Activated CD4-positive, alpha-beta T cell treated with anti-CD3 and anti-CD28 coated beads for 24 hours (primary cell): ENCODE data around the gene ANKRD49.

Source experiments
- DNase-seq, 2 donors: peaks; one replicate each; pipeline ENCODE4 v3.0.0-alpha.2; 2020; ENCODE audit warnings: low read depth in 2 of 2

The ANKRD49 gene, protein sequence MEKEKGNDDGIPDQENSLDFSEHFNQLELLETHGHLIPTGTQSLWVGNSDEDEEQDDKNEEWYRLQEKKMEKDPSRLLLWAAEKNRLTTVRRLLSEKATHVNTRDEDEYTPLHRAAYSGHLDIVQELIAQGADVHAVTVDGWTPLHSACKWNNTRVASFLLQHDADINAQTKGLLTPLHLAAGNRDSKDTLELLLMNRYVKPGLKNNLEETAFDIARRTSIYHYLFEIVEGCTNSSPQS

DNA sequence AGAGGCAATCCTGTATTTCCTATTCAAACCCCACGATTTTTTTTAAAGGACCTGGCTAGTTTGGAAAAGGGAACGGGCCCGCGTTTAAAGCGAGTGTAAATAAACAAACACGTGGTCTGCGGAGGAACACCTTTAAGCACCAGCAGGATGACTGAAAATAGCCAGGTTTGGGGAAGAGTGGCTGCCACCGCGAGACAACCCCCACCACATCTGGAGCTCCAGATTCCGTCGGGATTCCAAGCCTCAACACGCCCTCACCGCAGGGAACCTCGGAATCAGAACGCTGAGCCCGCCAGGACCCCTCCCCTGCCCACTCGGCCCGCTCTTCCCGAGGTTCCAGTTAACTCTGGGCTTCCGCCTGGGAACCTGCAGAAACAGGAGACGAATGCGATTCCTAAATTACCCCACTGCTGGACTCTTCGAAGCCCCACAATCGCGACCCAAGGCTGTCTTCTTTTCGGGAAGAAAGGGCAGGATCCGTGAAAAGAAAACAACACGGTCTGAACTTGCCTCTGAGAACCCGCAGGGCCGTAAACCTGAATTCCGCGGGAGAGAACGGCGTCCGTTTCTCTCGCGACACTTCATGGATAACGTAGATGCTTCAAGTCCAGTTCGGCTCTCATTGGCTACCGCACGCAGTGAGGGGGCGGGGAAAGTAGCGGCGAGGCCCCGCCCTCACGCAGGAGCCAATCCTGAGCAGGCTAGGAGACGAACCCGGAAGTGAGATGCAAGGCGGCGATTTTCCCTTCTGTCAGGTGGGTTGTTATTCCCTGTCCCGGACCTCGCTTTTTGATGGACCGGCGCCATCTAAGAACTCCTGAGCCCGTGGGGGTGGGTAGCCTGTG lies at the start of gene ANKRD49, which contains the start of gene MRE11:
TSS of gene ANKRD49 (plus strand) at position 704 of the 845 bp plus-strand sequence. CDS start 2,710 bp downstream, outside the sequence.
TSS of gene MRE11 (minus strand) at position 564 of the 845 bp plus-strand sequence. CDS start 1,043 bp downstream, outside the sequence.
- peak; percentile 88 to 91 for DNase-seq

DNA sequence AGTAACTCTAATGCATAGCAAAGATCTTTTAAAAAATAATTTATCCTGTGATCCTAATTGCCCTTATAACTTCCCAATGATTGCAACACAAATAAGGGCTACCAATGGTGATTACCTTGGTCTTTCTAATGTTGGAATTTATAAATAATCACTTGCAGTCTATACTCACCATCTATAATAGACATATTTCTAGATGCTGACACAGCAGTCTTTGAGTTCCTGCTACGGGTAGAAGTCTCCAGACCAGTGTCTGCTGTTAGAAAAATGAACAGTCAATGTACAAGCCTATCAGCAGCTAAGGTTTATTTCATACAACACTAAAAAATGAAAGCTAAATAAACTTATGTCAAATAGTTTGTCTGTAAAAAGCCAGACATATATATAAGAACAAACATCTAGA lies 48.1 kb upstream of the ANKRD49 start:
- no peak for DNase-seq

DNA sequence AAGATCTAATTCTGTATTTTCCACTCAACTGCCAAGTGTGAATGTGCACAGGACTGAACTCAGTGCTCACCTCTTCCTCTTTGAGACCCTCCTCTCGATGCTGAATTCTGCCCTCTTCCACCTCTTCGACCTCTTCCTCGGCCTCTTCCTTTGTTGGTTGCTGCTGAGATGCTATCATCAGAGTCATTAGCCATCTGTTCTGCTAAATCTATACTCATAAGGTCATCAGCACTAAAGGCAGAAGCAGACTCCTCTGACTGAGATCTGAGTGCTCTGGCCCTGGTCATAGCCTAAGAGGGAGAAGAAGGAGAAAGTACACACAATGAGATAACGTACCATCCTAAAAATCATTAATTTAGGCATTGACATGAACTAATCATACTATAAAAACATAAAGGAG lies 46.6 kb upstream of the ANKRD49 start:
- DNase-seq, result no peak

DNA sequence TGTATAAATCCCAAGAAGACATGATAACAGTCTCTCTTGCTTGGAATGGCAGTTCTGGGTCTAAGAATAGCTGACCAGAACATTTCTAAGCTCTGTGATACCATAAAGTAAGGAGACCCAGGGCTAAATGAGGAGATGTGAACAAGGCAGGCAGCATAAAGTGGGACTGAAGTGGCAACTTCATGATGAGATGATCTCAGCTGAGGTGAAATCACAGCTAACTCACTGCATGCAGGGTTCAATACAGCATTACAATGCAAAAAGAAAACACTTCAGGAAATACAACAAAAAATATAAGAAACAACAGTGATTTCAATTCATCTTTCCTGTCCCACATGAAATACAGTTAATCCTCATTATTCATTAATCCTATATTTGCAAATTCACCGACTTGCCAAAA lies 44.8 kb upstream of the ANKRD49 start:
- no peak for DNase-seq

DNA sequence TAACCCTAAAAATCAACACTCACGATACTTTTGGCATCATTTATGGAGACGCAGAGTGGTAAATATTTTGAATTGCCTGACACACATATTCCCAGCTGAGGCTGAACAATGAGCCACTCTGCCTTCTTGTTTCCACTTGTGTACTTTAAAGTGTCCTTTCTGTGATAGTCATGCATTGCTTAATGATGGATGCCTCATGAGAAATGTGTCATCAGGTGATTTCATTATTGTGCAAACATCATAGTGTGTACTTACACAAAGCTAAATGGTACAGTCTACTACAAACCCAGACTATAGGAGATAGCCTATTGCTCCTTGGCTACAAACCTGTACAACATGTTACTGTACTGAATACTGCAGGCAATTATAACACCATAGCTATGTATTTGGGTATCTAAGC lies 44.3 kb upstream of the ANKRD49 start:
- DNase-seq, result no peak

DNA sequence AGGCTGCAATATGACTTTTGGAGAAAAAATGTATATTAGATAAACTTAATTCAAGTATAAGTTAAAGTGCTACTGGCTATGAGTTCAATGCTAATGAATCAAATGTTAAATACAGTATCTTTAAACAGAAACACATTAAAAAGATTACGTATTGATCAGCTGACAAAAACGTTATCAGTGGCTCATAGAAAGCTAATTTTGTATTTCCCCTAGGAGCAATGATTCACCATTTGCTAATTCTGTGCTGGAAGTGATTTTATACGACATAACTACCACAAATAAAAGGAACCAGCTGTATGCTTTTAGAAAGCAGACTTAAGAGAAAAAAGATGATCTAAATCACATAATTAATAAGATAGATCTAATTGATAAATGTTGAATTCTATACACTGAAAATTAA lies 43.7 kb upstream of the ANKRD49 start:
- DNase-seq, result no peak

DNA sequence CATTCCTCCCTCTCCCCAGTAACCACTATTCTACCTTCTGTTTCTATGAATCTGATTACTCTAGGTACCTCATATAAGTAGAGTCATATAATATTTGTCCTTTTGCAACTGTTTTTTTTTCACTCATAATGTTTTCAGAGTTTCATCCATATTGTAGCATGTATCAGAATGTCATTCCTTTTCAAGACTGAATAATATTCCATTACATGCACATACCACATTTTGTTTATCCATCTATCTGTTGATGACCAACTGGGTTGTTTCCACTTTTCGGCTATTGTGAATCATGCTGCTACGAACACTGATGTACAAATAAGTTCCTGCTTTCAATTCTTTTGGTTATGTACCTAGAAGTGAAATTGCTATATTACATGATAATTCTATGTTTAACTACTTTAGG lies 40.8 kb upstream of the ANKRD49 start:
- no peak for DNase-seq

DNA sequence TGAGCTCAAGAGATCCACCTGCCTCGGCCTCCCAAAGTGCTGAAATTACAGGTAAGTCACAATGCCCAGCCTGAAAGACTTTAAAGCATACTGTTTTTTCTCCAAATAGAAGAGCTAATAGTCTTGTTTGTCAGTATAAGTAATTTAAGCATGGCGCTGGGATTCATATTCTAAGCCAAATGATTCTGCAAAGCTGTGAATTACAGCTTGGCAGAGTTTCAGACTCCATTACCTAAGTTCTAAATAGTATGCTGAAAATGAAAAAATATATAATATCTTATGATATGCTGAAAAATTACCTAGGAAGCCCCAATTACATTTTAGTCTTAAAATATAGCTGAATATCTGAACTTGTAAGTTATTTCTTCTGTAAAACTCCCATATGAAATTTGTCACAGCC lies 39.5 kb upstream of the ANKRD49 start:
- DNase-seq, result no peak

DNA sequence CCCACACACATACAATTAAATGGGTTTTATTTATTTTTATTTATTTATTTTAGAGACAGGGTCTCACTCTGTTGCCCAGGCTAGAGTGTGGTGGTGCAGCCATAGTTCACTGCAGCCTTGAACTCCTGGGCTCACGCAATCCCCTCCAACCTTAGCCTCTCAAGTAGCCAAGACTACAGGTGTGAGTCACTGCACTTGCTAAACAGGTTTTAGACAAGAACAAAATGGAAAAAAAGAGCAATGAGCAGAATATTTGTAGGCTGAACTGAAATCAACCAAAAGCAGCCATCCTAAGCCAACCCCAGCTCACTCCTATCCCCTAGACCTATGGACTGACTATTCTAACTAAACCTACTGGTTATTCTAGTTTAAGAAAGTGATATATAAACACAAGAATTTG lies 37.9 kb upstream of the ANKRD49 start:
- no peak for DNase-seq

DNA sequence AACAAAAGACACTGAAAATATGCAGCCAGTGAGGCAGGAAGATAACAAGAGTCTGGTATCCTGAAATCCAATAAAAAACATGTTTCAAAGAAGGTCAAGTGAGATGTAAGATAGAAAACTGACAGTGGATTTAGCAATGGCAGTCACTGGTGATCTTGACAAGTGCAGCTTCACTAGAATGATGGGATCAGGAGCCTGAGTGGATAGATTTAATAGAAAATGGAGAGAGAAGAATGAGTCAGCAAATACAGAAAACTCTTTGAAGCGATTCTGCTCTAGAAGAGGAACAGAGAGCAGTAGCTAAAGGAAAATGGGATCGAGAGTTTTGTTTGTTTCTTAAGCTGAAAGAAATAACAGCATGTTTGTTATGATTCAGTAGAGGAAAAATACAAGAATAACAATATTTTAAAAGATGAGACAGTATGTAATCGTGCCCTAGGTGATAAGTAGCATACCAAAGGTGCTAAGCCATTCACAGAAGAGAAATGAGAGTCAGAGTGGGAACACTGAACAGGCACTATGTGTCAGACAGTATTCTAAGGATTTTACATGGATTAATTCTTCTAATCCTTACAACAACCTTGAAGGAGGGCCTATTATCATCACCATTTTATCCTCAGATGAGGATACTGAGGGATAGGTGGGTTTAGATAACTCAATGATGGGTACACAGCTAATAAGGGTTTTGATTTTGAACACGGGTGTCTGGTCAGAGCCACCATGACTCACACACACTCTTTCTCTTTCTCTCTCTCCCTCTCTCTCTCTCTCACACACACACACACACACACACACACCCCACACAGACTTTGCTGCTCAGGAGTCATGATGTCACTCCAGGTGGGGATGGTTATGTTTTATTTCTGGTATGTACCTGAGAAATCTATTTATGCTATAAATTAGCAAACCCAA lies 36.4 kb upstream of the ANKRD49 start:
- DNase-seq, result no peak

DNA sequence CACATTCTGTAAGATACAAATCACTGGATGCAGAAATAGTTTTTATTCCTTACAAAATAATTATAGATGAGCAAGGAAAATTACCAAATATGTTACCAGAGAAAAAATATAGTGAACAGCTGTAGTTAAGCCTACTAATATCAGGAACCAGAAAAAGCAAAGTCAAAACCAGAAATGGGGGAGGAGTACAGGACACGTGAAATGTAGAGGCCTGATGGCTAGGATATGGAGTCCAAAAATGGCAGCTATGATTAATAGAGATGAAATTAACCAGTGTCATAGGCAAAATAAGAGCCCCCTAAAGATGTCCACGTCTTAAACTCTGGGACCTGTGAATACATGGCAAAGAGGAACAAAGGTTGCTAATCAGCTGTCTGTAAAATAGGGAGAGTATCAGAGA lies 34.2 kb upstream of the ANKRD49 start:
- no peak for DNase-seq

DNA sequence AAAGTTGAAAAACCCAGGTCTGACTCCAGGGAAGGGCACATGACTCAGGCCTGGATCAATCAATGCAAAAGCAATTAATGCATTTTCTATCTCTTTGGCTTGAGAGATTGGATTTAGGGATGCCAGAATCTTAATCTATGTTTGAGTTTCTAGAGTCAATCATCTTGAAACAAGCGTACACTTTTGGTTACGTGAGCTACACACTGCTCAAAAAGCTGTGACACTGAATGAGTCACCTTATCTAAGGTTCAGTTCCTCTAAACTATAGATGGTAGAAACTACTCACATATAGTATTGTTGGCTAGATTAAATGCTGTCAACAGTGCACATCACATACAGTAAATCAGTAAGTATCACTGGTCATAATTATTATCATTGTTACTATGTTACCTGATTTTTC lies 24.4 kb upstream of the ANKRD49 start:
- no peak for DNase-seq

DNA sequence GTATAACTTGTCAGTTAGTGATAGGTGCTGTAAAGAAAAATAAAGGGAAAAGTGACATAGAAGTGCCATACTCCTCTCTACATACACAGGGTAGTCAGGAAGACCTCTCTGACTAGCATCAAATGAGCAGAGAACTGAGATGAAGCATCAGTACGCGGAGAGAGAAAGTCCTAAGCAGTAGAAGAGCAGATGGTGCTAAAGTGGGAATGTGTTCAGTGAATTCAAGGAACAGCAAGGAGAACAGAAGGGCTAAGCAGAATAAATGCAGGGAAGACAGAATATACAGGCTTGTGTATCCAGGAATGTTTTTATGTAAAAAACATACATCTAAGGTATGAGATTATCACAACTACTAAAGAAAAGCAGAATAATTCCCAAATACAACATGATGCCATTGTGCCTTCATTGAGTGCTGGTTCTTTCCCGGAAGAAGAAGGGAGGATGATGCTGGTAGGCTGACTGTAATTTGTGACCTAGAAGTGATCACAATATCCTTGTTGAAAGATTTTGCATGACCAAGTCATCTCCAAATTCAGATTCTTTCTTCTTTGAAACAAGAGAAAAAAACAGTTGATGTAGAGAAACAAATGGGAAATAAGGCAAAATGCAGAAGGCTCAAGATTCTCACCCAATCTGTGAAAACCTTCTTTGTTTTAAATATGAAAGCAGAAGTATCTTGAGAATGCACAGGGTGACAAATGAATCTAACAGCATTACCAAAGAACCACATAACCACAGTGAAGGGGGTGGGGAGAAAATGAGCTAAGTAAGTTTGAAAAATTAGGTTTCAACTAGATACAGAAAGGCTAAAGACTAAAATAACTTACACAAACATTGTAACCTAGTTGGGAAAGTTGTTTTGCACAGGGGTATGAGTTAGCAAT lies 20.6 kb upstream of the ANKRD49 start:
- DNase-seq, result no peak

DNA sequence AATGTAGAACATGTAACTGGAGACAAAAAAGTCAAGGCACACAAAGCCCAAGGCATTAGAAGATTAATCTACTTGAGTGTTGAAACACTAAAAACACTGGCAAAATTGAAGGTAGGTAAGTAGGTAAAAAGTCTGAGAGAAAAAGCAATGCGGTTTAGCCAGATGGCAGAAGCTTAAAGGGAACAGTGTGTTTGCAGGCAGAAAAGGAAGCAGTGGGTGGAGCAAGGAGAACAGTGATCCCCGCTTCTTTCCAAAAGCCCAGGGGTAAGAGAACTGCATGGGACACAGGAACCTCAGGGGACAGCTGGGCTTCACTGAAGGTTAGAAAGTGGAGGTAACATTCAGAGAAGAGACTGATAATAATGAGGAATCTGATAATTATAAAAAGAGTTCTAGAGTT lies 16.2 kb upstream of the ANKRD49 start:
- no peak for DNase-seq

DNA sequence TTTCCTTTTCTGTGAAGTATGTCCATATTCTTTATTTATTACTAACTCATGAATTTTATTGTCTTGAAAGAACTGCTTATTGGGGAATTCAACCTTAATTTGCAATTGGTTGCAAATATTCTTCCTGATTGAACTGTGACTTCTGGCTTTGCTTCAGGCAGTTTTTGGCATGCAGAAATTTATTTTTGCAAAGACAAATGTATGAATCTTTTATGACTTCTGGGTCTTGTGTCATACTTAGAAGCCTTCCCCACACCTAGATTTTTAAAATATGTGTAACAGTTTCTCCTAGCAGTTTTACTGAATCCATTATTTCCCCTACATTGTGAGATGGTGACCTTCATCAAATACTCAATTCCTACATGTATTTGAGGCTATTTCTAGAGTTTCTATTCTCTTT lies 12.4 kb upstream of the ANKRD49 start:
- DNase-seq, result no peak

DNA sequence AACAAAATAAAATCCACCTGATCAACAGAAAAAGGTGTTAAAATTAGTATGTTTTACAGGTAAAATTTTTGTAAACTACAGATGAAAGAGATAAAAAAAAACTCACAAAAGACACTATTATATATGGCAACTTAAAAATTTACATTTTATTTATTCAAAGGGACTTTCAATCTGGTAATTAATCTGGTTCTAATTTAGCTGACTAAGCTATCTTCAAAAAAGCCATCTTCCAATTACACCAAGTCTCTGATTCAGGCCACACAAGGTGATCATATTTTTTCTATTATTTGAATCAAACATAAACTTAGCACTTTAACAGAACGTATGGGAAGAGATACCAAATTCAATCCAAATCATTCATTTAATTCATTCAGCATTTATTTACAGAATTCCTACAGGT lies 7.7 kb upstream of the ANKRD49 start:
- no peak for DNase-seq

DNA sequence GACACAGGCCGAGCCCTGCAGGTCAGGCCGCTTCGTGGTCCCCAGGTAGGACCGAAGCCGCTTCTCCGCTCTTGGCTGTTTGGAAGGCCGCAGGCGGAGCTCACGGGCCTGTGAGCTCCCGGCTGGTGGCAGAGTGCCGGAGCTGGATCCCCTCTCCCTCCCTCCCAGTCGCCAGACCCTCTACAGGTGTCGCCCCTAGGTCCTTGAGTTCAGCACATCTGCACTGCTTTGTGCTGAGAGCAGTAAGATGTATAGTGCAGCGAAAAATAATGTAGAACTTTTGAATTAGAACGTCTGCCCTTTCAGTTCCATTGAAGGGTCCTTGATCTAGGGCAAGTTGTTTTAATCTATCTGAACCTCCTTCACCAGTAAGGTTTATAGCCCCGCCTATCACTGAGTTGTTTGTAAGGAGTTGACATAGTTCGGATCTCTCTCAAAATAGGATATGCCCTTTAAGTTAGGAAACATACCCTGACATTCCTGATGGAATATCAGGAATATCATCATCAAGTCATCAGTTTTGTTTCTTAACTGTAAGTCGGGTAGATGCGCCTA lies 419 bp downstream of the ANKRD49 start:
- DNase-seq, result no peak

DNA sequence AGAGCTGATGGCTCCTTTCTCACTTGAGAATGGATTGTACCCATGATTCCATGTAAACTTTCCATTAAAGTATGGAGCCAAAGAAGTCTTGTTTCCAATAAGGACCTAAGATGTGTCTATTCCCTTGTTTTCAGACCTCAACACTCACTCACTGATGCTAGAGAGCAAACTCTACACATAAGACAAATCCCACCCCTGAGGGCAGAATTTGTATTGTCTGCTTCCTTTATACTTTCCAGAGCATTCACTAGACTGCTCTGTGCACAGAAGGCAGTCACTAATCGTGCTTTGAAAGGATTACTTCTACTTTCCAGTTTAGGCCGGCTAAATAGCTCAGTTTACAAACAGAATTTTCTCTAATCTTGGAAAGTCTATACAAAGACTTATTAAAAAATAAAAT lies 6.4 kb downstream of the ANKRD49 start:
- DNase-seq, result no peak

DNA sequence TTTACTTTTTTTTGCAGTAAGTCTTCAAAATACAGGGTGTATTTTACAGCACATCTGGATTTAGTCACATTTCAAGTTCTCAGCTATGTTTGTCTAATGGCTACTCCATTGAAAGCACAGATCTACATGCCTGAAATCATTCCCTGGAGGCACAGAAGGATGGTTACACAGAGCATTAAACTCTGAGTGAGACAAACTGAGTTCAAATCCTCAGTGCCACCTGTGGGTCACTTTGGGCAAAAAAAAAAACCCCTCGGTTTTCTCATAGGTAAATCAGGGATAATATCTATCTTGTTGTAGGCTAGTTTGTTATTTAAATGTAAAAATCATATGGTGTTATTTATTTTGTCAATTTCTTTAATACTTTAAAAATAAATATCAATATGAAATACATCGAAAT lies 7.7 kb downstream of the ANKRD49 start:
- DNase-seq, result no peak

DNA sequence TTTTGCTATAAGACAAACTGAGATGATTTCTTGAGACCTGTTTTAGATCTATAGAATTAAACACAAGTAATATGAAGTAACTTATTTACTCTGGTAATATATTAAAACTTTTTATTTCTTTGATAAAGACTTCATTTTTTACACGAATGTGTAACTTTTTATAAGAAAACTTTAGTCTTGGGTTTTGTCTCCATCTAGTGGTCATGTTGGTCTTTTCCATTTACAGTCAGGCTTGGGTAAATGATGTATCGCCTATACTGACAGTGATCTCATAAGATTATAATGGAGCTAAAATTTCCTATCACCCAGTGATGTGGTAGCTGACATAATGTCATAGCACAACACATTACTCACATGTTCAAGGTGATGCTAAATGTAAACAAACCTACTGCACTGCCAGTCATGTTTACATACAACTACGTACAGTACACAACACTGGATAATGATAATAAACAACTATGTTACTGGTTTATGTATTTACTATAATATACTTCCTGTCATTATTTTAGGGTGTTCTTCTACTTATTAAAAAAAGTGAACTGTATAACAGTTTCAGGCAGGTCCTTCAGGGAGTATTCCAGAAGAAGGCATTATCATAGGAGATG lies 11.0 kb downstream of the ANKRD49 start:
- no peak for DNase-seq
